ENCODE measurements around the gene MUC6. TPM values are rescaled to one million over a fixed set of nuclear protein-coding genes. Genes with fewer than 3 reads are reported as not detected.

MUC6 gene
- total RNA-seq, 1 experiment from 2014 or later, result 0.49 TPM

GRCh38 chr11:1014276-1014675, 22.2 kb downstream of the MUC6 start:
- Histone ChIP-seq H3K27me3 (ENCODE audit: control insufficient read depth, insufficient read depth, low read length) (no peaks in the 10 kb centered on the region), H3K4me1 (ENCODE audit: control insufficient read depth, insufficient read depth, low read length) (no peaks in the 10 kb centered on the region), H3K36me3 (ENCODE audit: control insufficient read depth, insufficient read depth, low read length) (no peaks in the 10 kb centered on the region; the same call in 1 of the 2 replicates), H3K9me3 (ENCODE audit: control insufficient read depth, insufficient read depth, low read depth, low read length) (no peaks in the 10 kb centered on the region), H3K27ac (ENCODE audit: low read length) (no peak overlapping the region), H3K4me3 (ENCODE audit: low read depth in 2 of 2, low read length in 2 of 2) (no peak overlapping the region)
- no peak for TF ChIP-seq TCF7L2 (IDR thresholded peaks at IDR 0.05; ENCODE audit: low read depth, low read length)
- no peak for TF ChIP-seq POLR2AphosphoS5 (IDR thresholded peaks at IDR 0.05; ENCODE audit: low read depth, low read length)
- TF ChIP-seq CTCF (IDR thresholded peaks at IDR 0.05), result no peak
- no peak for TF ChIP-seq REST (IDR thresholded peaks at IDR 0.05; ENCODE audit: insufficient read depth in 1 of 2, low read depth in 2 of 2, low read length in 1 of 2)
- no peak for TF ChIP-seq SIN3A (IDR thresholded peaks at IDR 0.05; ENCODE audit: borderline replicate concordance, insufficient read depth, low read depth, low read length)
- POLR2A ChIA-PET, result no interaction called here
- ATAC-seq (no peak), DNase-seq (ENCODE audit: low read depth, low spot score) (no peak)
- intact Hi-C loops (cut with micrococcal nuclease; ENCODE audit: unreplicated experiment), result no loop called here
- CTCF ChIA-PET, result no interaction called here
- in situ Hi-C loops (cut with HindIII; ENCODE audit: low pct_unique_long_range_greater_than_20kb, low sequenced_read_pairs), result no loop called here
- no TSS peak for BruUV-seq (replicated peaks)

- Histone ChIP-seq H3K27ac (ENCODE audit: low read length) (no peak overlapping the region), H3K9me3 (ENCODE audit: control insufficient read depth, insufficient read depth, low read depth, low read length) (no peaks in the 10 kb centered on the region), H3K4me1 (ENCODE audit: control insufficient read depth, insufficient read depth, low read length) (no peaks in the 10 kb centered on the region), H3K27me3 (ENCODE audit: control insufficient read depth, insufficient read depth, low read length) (no peaks in the 10 kb centered on the region), H3K4me3 (ENCODE audit: low read depth in 2 of 2, low read length in 2 of 2) (no peak overlapping the region), H3K36me3 (ENCODE audit: control insufficient read depth, insufficient read depth, low read length) (peaks cover 4% of the 10 kb centered on the region; the same call in 1 of the 2 replicates)
- in situ Hi-C loops (cut with HindIII; ENCODE audit: low pct_unique_long_range_greater_than_20kb, low sequenced_read_pairs), result no loop called here
- no TSS peak for BruUV-seq (replicated peaks)
- POLR2A ChIA-PET, result no interaction called here
- DNase-seq (ENCODE audit: low read depth, low spot score), result no peak
- TF ChIP-seq POLR2AphosphoS5 (IDR thresholded peaks at IDR 0.05; ENCODE audit: low read depth, low read length) (no peak), SIN3A (IDR thresholded peaks at IDR 0.05; ENCODE audit: borderline replicate concordance, insufficient read depth, low read depth, low read length) (no peak)
- no peak for ATAC-seq
- intact Hi-C loops (cut with micrococcal nuclease; ENCODE audit: unreplicated experiment), result no loop called here
- CTCF ChIA-PET, result no interaction called here
Observed at GRCh38 chr11:1013631-1013935, 22.9 kb downstream of the MUC6 start.

GRCh38 chr11:1012740-1013630, 23.5 kb downstream of the MUC6 start:
- Histone ChIP-seq H3K4me3 (ENCODE audit: low read depth in 2 of 2, low read length in 2 of 2) (no peak overlapping the region), H3K4me1 (ENCODE audit: control insufficient read depth, insufficient read depth, low read length) (no peaks in the 10 kb centered on the region), H3K9me3 (ENCODE audit: control insufficient read depth, insufficient read depth, low read depth, low read length) (no peaks in the 10 kb centered on the region), H3K27me3 (ENCODE audit: control insufficient read depth, insufficient read depth, low read length) (no peaks in the 10 kb centered on the region), H3K36me3 (ENCODE audit: control insufficient read depth, insufficient read depth, low read length) (peaks cover 6% of the 10 kb centered on the region; the same call in 1 of the 2 replicates), H3K27ac (ENCODE audit: low read length) (no peak overlapping the region)
- intact Hi-C loops (cut with micrococcal nuclease; ENCODE audit: unreplicated experiment) (no loop called here), in situ Hi-C loops (cut with HindIII; ENCODE audit: low pct_unique_long_range_greater_than_20kb, low sequenced_read_pairs) (no loop called here)
- CTCF ChIA-PET, result no interaction called here
- no peak for DNase-seq (ENCODE audit: low read depth, low spot score)
- no TSS peak for BruUV-seq (replicated peaks)
- ATAC-seq, result no peak
- POLR2A ChIA-PET, result no interaction called here
- TF ChIP-seq TCF7L2 (IDR thresholded peaks at IDR 0.05; ENCODE audit: low read depth, low read length) (no peak), CTCF (IDR thresholded peaks at IDR 0.05) (no peak), POLR2AphosphoS5 (IDR thresholded peaks at IDR 0.05; ENCODE audit: low read depth, low read length) (no peak)
